Left lobe of liver (tissue), 2 donors: ENCODE data around the gene PPP2R5E. TPM values are rescaled to one million over a fixed set of nuclear protein-coding genes. Genes with fewer than 3 reads are reported as not detected.
"Not testable (repeated sequence)": the region's sequence is repeated elsewhere in the genome, so short reads cannot be mapped to it uniquely, and the experiment has no call there.

Source experiments
- ATAC-seq: fragments of 200-7000 bp; cut with Tn5 transposase; one replicate; pipeline ENCODE4 v1.9.1; 2020; ENCODE audit warnings: mild to moderate bottlenecking, moderate library complexity
- DNase-seq: peaks from one replicate; pipeline ENCODE4 v3.0.0-alpha.2; 2020; ENCODE audit warnings: low spot score
- total RNA-seq: library from RNA; stranded (reverse); gene quantifications from one replicate; pipeline ENCODE4 v1.2.1, GENCODE V29; 2021
- donor health status: DM: no; HTN: no; CAD: no; lungs with moderate emphysema.
- donor health status: DM: no; HTN: yes; CAD: no.

PPP2R5E gene
- total RNA-seq, 1 donor from 2014 or later = 13.7 TPM

DNA sequence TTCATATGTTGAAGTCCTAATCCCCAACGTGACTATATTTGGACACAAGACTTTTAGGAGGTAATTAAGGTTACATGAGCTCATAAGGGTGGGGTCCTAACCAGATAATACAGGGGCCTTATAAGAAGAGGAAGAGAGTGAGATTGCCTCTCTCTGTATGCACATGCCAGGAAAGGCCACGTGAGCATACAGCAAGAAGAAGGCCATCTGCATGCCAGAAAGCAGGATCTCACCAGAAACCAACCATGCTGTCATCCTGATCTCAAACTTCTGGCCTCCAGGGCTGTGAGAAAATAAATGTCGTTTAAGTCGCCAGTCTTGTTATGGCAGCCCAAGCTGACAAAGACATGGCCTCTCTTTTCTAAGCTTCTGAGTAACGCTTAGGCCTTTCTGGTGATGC is 155.5 kb downstream of the PPP2R5E start:
- DNase-seq (no peak), ATAC-seq (no peak)

DNA sequence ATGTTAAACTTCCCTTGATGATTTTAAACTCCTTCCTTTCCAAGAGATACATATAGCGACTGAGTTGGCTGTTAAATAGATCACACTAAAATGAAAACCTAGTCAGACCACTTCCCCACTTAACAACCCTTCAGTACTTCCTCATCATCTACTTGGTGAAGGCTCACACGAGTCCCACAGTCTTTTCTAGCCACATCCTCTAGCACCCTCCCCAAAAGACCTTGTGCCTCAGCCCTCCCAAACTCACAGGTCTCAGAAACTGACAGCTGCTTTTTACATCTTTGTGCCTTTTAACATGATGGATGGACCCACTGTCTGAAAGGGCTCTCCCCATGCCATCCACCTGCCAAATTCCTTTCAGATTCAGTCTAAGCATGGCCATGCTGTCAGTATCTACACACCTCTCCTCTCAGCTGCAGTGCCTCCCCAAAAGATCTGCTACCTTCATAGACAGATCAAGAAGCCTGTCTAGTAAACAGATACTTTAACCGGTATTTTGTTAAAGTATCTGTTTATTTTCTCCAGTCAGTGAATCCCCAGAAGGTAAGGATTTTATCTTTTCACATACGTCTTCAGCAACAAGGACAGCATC is 159.3 kb downstream of the PPP2R5E start:
- ATAC-seq (no peak), DNase-seq (no peak)

DNA sequence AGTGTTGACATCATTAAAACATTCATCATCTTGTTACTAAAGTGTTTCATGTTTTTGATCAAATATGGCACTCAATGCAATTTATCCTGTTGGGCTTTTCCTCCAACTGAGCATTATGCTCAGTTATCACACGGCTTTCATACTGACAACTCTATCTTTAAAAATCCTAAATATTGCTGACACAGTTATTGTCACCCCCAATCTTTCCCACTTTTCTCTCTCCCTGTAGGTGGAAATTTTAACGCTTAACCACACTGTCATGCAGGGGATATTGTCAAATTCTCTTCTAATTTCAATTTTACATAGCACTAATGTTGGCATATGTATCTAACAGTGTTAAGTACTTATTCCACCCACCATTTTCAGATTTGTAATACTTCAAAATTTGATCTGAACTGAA is 164.7 kb downstream of the PPP2R5E start:
- DNase-seq = no peak
- ATAC-seq = no peak

DNA sequence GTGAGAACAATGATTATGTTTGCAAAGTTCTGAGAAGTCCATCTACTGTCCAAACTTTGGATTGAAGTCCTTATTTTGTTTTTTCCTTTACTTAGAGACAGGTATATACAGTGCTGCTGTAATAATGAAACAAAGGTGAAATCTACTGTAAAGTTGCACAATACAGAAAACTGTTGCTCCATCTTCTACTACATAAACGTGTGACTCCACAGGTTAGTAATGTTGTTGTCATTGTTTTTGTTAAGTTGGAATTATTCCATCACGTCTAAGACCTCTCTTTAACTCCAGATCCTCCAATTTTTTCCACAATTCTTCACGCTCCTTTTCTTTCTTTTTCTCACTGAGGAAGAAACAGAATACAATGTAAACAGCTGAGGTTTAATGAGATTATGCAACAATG is 167.4 kb downstream of the PPP2R5E start:
- DNase-seq = no peak
- ATAC-seq = no peak

DNA sequence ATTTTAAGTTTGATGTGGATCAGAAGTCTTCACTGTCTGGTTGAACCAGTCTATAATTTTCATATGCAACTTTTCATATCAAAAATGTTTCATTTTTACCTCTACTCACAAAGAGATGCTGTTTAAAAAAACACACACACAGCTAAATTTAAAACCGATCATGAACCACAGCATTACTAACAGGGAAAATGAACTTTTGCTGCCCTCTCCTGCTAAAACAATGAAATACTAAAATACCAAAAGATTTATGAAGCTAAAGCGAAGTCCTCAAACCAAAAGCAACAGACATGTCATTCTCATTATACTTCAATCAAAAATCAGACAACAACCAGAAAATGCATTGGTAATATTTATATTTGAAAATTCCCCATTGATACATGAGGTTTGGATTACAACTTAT is 171.6 kb downstream of the PPP2R5E start:
- not testable (repeated sequence) for ATAC-seq, DNase-seq

DNA sequence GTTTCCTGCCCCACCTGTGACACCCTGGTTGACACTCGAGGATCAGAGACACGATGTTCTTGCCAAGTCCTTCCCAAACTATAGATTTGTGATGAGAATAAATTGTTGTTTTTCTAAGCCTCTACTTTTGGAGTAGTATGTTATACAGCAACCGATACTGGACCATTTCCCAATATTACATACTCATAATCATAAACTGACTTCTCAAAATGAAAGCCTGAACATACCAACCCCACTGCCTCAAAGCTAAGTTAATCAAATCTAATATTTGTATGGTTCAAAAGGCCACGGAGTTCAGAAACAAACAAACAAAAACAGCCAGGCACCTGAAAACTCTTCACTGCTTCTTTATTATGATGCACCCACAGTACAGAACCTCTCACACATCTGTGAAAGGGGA is 172.1 kb downstream of the PPP2R5E start:
- no peak for ATAC-seq

DNA sequence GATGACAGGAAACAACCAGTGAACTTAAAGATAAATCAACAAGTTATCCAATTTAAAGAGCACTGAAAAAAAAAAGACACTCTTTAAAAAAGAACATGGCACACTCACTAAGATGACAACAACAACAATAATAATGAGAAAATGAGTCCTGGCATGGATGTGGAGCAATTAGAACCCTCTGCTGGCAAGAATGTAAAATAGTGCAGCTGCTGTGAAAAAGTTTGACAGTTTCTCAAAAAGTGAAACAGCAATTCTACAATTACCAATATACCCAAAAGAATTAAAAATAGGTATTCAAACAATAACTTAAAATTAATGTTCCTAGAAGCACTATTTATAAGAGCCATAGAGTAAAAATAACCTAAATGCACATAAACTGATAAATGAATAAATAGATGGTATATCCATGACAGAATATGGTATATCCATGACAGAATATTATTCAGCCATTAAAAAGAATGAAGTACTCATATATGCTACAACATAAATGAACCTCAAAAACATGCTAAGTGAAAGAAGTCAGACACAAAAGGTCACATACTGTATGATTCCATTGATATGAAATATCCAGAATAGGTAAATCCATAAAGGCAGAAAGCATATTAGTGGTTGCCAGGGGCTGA is 175.3 kb downstream of the PPP2R5E start:
- DNase-seq = no peak
- no peak for ATAC-seq

More for the DNA sequence above, 172.1 kb downstream of the PPP2R5E start:
- no peak for DNase-seq

DNA sequence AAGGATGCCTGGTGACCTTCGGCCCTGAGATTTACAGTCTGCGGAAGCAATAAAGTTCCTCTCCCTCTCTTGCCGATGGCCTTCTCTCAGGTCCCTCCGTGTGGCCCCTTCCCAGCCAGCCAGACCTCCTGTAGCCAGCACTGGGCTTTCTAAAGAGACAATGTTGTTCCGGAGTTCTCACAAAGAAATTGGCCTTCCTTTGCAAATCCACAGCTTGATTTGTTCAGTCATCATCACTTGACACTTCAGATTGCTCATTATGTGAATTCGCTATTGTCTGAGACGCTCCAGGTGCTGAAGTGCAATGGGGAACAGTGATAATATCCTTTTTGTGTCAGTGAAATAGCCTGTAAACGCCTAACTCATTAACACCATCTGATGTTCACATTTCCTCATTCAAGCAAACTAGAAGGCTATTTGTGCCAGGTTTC is 180.8 kb downstream of the PPP2R5E start:
- no peak for ATAC-seq
- no peak for DNase-seq

DNA sequence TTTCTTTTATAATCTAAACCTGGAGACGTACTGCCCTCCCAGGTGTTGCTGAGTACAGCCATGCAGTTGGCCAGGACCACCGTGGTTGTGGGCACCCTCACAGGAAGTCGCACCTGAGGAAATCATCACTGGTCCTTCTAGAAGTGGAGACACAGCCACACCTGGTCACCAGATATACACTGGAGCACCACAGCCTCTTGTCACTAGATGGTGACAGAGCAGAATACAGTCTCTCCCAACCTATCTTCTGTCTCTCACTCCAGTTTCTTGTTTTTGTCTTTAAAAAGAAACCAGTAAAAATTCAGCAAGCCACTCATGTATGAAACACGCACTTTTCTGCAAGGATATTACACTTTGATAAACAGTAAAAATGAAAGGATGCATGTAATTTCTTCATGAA is 181.4 kb downstream of the PPP2R5E start:
- DNase-seq = no peak
- ATAC-seq = peak; percentile 26

DNA sequence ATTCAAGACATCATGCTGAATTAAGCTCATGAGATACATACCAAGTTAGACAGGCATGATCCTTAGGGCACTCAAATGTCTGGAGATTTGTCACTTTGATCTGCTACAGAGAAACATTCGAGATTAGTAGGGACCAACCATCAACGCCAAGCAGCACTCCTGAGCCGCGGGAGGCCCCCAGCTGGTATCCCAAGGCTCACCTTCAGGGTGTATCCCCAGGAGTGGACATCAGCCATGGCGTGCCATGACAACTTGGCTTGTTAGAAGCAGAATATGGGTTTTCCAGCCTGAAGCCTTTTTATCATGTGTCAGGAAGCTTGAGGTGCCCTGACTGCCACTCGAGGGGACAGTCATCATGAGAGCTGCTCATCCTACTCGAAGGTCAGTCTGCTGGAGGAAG is 185.3 kb downstream of the PPP2R5E start:
- DNase-seq (no peak), ATAC-seq (no peak)

DNA sequence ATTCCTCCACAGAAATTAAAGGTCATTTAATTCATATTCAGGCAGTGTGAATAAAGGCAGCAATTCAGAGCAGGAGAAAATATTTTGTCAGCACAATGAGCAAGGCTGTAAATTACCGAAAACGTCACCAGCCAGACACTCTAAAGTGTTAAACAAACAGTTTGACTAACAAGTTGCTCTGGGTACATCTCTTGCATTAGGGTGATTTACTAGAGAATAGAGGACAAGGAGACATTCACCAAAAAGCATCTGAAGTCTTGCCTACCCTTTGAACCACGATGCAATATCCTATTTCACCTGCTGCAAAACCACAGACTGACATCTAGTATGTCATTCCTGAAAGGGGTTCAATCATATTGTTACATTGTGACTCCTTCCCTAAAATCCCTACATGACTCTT is 197.4 kb downstream of the PPP2R5E start:
- ATAC-seq = no peak
- no peak for DNase-seq

DNA sequence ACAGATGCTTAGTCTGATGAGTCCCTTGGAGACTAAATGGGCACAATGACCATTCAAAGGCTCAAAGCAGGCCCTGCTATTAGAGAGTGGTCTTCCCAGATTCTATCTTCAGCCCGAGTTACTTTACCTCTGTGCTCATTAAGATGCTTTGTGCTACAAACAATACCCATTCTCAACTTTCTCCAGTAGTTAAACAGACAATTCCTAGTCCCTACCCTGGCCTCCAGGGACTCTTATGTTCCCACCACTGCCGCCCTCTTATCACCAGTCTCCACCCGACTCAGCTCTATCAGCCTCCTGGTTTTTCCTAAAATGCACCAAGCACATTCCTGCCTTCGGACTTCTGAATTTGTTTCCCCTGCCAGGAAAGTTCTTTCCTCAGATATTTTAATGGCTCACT is 198.8 kb downstream of the PPP2R5E start:
- ATAC-seq (no peak), DNase-seq (no peak)

DNA sequence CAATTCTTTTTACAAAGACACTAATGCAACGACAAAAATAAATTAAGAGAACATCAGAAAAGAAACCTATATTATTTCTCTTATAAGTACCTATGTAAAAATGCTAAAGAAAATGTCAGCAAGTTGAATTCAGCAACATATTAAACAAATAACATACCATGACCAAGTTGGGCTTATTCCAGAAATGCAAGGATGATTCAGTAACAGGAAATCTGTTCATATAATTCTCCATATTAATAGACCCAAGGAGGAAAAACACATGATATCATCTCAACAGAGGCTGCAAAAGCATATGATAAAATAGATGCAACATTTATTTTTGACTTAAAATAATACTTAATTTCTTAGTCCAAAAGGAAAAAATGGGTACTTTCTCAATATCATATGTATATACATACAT is 199.3 kb downstream of the PPP2R5E start:
- no peak for ATAC-seq
- DNase-seq = no peak

DNA sequence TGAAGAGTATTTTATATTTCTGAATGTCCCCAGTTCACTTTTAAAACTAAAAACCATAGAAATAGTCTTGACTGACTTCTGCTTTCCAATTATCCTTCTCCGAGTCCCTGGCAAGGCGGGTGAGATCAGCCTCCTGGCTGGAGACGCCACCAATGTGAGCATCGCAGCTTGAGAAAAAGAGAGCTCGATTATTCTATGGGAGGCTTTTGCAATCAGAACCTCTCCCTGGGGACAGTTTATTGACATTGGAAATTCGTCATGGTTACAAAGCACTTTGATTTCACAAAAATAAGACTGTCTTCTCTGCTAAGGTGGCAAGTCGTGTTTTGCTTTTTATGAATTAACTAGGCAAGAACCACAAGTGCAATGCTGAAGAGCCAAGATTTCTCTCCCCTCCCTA is 200.8 kb downstream of the PPP2R5E start:
- no peak for DNase-seq
- peak; percentile 31 for ATAC-seq

DNA sequence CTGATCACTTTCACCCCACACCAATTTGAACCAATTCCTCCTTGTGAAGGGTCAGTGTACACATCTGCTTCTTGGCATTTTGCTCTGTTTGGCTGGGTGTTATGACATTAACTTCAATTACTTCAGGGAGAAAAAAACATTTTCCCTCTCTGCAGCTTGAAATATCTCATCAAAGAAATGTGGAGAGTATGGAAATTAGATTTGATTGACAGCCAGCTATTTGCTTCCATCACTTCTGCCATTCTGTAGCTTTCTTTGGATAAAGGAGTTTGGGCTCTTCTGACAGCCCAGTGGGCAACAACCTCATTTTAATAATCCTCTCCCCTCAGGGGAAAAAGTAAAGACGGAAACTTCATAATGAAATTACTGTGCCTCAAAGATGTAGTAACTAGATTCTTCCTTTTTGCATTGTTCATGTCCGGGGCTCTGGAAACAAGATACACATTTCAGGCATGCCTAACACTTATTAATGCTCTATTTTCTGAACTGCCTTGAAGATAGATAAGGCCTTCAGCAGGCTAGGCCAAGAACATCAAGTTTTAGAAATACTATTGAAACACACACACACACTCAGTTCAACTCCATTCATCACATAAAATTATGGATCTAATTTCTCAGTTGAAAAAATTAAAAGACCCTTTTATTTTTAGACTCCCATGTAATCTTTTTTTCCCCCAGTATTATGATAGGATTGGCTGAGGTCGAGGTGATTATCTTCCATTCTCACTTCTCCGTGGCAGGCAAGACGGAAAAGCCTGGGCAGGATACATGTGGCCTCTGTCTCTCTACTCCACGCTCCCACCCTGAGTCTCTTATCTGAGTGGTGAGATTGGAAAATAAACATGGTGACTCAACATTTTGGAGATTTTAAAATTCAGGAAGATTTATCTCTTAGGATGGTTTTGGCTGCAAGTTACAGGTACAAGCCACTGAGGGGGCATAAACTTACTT is 214.1 kb downstream of the PPP2R5E start:
- DNase-seq (no peak), ATAC-seq (no peak)

DNA sequence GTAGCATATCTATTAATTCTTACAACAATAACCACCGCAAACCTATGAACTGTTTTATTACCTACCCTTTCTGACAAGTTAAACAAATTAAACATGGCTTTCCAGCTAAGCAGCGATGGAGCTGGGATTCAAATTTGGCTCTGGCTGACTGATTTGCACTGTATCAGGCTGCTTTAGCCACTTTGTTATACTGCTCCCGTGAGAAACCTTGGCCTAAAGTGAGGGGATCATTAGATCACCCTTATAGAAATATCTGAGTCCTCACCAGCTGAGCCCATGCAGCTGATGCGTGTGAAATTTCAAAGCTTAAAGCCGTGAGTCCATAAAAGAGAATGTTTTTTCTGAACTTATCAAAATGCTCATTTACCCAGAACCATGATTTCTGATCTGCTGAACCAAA is 216.3 kb downstream of the PPP2R5E start:
- DNase-seq (no peak), ATAC-seq (no peak)

DNA sequence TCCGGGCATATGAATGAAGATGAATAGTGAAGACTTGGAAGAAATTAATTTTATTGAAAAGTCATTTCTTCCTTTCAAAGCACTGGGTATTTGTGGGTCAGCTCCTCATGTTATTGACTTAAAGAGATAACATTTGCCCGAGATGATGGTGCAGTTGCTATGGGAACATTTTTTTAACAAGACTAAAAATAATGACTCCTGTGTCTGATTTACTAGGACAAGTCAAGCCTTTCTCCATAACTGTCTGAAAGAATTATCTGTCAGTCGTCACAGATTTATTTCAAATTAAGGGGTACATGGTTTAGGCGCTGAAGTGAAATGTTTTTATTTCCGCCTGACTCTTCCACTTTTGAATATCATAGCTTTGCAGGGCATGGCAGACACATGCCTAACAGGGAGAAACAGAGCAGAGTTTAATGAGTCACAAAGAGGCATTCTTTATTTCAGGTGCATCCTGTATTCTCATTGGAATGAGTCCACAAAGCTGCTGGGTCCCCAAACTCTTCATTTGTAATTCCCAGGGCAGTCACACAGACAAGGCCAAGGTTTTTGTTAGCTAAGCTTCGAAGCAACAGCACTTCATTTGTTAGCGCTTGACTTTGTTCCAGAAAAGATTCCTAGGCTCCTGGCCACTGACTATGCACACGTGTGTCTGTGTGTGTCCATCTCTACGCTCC is 220.1 kb downstream of the PPP2R5E start:
- no peak for ATAC-seq
- DNase-seq = no peak

DNA sequence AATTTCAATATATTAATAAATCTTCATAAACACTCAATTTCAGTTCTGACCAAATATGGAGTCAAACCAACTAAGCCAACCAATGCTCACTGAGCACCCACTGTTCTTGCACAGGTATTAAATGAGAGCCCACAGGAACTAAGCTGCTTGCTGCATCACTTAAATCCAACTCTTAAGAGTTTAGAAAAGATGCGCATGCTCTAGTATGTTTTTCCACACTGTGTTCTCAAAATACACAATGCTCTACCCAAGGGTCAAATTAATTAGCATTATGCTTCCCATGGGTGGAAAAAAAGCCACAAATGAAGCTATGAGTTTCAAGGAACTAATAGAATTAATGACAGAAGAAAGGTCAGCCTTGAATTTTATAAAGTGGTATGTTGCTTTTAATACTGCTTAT is 220.7 kb downstream of the PPP2R5E start:
- no peak for DNase-seq
- no peak for ATAC-seq
